ENCODE measurements around the gene GLYR1.

GLYR1 gene

DNA sequence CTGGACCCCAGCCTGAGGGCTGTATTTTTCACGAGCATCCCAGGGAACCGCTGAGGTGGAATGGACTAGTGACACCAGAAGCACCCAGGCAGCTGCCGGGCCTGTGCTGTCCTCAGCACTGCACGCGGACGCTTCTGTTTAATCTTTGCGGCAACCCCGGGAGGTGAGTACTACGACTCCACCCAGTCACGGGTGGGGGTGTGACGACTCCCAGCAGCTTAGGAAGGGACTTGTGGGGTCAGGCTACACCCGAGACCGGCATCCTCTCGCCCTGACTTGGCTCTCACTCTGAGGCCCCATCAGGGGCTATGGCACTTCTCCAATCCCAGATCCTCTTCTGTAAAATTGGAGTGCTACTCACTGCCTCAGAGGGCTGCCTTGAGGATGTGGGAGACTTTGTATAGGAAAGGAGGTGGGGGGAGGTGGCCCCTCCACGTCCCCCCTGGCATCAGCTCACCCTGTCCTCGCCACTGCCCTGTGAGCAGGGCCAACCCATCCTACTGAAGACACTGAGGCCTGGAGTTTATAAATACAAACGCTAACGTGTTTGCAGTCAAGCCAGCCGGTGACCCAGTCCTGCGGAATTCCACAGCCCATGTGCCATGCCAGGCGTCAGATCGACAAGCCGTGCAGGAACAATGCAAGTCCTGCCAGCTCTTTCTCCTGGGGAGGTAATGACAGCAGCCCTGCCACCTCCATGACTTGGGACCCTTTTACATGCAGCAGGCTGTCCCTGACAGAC lies 45.4 kb upstream of the GLYR1 start:
- no peak for DNase-seq (ENCODE audit: low read depth, low spot score)
- ChIA-PET CTCF (interaction anchor here (0.9 kb wide), 1 partner anchor 42 kb away, joined by 5 read pairs; no protein-coding TSS in a partner anchor), POLR2A (interaction anchor here (1.5 kb wide), 1 partner anchor 19 kb away, joined by 3 read pairs; no protein-coding TSS in a partner anchor)
- TF ChIP-seq, protein P1, sequence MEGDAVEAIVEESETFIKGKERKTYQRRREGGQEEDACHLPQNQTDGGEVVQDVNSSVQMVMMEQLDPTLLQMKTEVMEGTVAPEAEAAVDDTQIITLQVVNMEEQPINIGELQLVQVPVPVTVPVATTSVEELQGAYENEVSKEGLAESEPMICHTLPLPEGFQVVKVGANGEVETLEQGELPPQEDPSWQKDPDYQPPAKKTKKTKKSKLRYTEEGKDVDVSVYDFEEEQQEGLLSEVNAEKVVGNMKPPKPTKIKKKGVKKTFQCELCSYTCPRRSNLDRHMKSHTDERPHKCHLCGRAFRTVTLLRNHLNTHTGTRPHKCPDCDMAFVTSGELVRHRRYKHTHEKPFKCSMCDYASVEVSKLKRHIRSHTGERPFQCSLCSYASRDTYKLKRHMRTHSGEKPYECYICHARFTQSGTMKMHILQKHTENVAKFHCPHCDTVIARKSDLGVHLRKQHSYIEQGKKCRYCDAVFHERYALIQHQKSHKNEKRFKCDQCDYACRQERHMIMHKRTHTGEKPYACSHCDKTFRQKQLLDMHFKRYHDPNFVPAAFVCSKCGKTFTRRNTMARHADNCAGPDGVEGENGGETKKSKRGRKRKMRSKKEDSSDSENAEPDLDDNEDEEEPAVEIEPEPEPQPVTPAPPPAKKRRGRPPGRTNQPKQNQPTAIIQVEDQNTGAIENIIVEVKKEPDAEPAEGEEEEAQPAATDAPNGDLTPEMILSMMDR (IDR thresholded peaks at IDR 0.05; ENCODE audit: insufficient read depth, low read length, missing control alignments): no peak
- H3K4me3 ChIP-seq (ENCODE audit: low read depth, low read length): no peak overlapping the region

DNA sequence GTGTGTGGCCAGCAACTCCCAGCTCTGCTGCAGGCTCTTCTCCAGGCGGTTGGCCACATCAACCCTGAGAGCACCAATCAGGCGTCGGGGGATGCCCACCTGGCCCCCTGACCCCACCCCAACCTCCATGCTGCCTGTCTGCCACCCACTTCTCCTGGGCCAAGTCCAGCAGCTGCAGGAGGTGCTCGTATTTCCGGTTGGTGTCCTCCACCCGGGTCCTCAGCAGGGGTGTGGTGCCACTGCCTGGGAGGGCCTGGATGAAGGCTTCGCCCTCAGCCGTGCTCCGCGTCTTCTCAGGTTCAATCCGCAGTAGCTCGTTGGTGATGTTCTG lies 44.8 kb upstream of the GLYR1 start:
- DNase-seq (ENCODE audit: low read depth, low spot score): no peak
- POLR2A ChIA-PET: interaction anchor here (1.5 kb wide), 1 partner anchor 20 kb away, joined by 3 read pairs; no protein-coding TSS in a partner anchor
- CTCF ChIA-PET: interaction anchor here (1.4 kb wide), 1 partner anchor 14 kb away, joined by 4 read pairs; no protein-coding TSS in a partner anchor
- H3K4me3 ChIP-seq (ENCODE audit: low read depth, low read length): no peak overlapping the region
- TF ChIP-seq, protein P1 (IDR thresholded peaks at IDR 0.05; ENCODE audit: insufficient read depth, low read length, missing control alignments): no peak

DNA sequence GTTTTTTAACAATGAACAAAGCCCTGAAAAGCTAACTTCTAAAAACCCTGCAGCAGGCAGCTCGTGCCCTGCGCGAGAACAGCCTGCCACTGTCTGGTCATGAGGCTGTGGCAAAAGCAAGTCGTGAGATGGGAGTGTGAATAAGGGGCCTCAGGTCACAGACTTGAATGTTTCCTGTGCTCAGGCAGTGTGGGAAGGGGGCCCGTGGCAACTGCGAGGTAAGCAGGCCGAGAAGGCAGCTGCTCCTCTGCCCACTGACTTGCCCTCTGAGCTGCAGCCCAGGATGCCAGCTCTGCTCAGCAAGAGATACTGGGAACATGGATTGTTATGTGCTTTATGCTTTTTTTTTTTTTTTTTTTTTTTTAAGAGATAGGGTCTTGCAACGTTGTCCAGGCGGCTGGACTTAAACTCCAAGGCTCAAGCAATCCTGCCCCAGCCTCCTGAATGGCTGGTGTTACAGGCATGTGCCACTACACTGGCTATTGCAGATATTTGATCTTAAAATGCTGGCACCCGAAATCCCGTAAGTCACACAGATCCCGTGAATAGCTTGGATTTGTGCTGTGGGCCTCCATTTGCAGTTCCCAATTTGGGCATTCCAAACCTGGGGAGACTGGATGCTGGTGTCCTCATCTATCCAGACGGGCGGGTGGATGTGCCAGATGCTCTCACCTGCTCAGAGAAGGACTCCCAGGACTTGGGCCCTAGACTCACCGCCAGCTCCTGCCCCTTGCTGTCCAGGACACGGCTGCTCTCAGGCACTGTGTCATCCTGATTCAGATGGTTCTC lies 44.2 kb upstream of the GLYR1 start:
- no peak overlapping the region for H3K4me3 ChIP-seq (ENCODE audit: low read depth, low read length)
- ChIA-PET CTCF (interaction anchor here (1.4 kb wide), 1 partner anchor 15 kb away, joined by 4 read pairs; no protein-coding TSS in a partner anchor), POLR2A (interaction anchor here (1.5 kb wide), 1 partner anchor 20 kb away, joined by 3 read pairs; no protein-coding TSS in a partner anchor)
- TF ChIP-seq, protein P1 (IDR thresholded peaks at IDR 0.05; ENCODE audit: insufficient read depth, low read length, missing control alignments): no peak
- DNase-seq (ENCODE audit: low read depth, low spot score): no peak

DNA sequence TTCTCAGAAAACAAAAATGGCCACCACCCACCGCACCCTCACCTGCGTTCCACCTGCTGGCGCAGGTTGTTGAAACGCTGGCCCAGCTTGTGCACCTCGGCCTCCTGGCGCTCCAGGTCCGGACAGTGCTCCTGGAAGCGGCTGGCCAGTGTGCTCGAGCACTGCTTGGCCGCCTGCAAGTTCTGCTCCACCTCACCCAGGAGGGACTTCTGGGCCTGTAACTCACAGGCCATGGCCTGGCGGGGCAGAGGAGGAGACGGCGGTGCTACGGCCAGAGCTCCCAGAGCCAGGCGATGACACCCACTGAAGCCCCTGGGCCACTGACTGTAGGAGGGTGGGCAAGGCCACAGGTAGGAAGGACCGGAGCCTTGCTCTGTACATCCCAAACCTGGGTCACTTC lies 43.6 kb upstream of the GLYR1 start:
- CTCF ChIA-PET: interaction anchor here (1.4 to 1.5 kb wide), 2 partner anchors 16 to 65 kb away, joined by 4 read pairs; no protein-coding TSS in a partner anchor
- TF ChIP-seq, protein P1 (IDR thresholded peaks at IDR 0.05; ENCODE audit: insufficient read depth, low read length, missing control alignments): no peak
- no peak overlapping the region for H3K4me3 ChIP-seq (ENCODE audit: low read depth, low read length)
- DNase-seq (ENCODE audit: low read depth, low spot score): no peak
- POLR2A ChIA-PET: no interaction called here

DNA sequence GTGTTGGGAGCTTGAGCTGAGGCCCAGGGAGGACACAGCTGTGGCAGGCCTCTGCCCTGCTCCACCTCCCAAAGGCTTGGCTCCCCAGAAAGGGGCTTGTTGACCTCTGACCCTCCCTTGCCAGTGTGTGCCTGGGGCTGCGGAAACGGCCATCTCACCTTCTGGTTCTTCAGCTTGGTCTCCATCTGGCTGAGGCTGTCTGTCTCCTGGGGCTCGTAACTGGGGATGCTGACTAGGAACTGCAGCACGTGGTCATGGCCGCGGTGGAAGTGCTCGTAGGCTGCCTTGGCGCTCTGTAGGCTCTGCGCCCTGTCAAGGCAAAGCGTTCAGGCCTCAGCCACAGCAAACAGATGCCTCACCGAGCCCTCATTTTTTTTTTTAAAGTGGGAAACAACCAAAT lies 42.9 kb upstream of the GLYR1 start:
- H3K4me3 ChIP-seq (ENCODE audit: low read depth, low read length): no peak overlapping the region
- TF ChIP-seq, protein P1 (IDR thresholded peaks at IDR 0.05; ENCODE audit: insufficient read depth, low read length, missing control alignments): no peak
- POLR2A ChIA-PET: interaction anchor here (0.5 kb wide), 1 partner anchor 48 kb away, joined by 3 read pairs; no protein-coding TSS in a partner anchor
- CTCF ChIA-PET: interaction anchor here (1.5 kb wide), 1 partner anchor 66 kb away, joined by 4 read pairs; no protein-coding TSS in a partner anchor
- no peak for DNase-seq (ENCODE audit: low read depth, low spot score)

Measured in AG04449 (cell line).